Measurements from ENCODE around the gene ABHD16B.

DNA sequence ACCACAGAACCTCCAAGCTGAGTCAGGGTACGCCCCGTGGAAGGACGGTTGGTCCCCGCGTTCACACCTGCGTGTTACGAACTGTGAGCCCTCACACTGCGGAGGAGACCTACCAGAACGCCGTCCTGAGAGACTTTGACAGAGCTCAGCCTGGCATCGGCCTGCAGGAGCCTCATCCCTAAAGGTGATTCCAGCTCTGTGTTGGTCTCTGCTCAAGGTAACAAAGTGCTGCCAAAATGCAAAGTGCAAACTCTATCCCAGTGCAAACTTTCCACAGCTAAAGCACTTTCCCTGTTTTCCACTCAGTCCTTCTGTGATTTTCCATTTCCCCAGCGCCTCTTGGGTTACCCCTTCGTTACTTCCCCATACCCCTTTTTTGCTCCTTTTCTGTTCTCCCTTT is 21.7 kb upstream of the ABHD16B start:
- TF ChIP-seq CTCF (conservative IDR thresholded peaks at IDR 0.05; ENCODE audit: low read depth in 2 of 2) = no peak
- no peak for TF ChIP-seq EZH2 (IDR thresholded peaks at IDR 0.05; ENCODE audit: low read depth, unreplicated experiment)
- no peak for TF ChIP-seq EZH2phosphoT487 (IDR thresholded peaks at IDR 0.05; ENCODE audit: unreplicated experiment)
- no peak for TF ChIP-seq POLR2AphosphoS5 (IDR thresholded peaks at IDR 0.05; ENCODE audit: low read depth)
- TF ChIP-seq, protein P1, sequence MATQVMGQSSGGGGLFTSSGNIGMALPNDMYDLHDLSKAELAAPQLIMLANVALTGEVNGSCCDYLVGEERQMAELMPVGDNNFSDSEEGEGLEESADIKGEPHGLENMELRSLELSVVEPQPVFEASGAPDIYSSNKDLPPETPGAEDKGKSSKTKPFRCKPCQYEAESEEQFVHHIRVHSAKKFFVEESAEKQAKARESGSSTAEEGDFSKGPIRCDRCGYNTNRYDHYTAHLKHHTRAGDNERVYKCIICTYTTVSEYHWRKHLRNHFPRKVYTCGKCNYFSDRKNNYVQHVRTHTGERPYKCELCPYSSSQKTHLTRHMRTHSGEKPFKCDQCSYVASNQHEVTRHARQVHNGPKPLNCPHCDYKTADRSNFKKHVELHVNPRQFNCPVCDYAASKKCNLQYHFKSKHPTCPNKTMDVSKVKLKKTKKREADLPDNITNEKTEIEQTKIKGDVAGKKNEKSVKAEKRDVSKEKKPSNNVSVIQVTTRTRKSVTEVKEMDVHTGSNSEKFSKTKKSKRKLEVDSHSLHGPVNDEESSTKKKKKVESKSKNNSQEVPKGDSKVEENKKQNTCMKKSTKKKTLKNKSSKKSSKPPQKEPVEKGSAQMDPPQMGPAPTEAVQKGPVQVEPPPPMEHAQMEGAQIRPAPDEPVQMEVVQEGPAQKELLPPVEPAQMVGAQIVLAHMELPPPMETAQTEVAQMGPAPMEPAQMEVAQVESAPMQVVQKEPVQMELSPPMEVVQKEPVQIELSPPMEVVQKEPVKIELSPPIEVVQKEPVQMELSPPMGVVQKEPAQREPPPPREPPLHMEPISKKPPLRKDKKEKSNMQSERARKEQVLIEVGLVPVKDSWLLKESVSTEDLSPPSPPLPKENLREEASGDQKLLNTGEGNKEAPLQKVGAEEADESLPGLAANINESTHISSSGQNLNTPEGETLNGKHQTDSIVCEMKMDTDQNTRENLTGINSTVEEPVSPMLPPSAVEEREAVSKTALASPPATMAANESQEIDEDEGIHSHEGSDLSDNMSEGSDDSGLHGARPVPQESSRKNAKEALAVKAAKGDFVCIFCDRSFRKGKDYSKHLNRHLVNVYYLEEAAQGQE (IDR thresholded peaks at IDR 0.05; ENCODE audit: unreplicated experiment) = no peak
- no peak for TF ChIP-seq CREB1 (CRISPR knock-in tag; IDR thresholded peaks at IDR 0.05; ENCODE audit: low read depth)
- TF ChIP-seq ETS1 (IDR thresholded peaks at IDR 0.05) = no peak
- TF ChIP-seq ZNF114 (CRISPR knock-in tag; IDR thresholded peaks at IDR 0.05) = no peak
- no peak for TF ChIP-seq JUNB (IDR thresholded peaks at IDR 0.05; ENCODE audit: unreplicated experiment)
- no peak for TF ChIP-seq NANOG (IDR thresholded peaks at IDR 0.05; ENCODE audit: borderline replicate concordance)
- TF ChIP-seq ZNF331 (CRISPR knock-in tag; IDR thresholded peaks at IDR 0.05; ENCODE audit: low read depth) = no peak
- no peak for TF ChIP-seq STAT1 (IDR thresholded peaks at IDR 0.05; ENCODE audit: unreplicated experiment)
